HG03045 (cell line): ENCODE measurements around the gene CST6.

ENCODE experiments used
- ATAC-seq: cut with Tn5 transposase; IDR thresholded peaks from one replicate; pipeline ENCODE4 v1.9.1; 2021; ENCODE audit warnings: mild to moderate bottlenecking, moderate library complexity; ENCODE audit not compliant: unreplicated experiment

The CST6 gene

GRCh38 chr11:66011785-66012303 is at the start of gene CST6:
Gene CST6 (plus strand): TSS chr11:66012008. CDS start chr11:66012045, 37 bp downstream.
- ATAC-seq, result no peak

- no peak for ATAC-seq
Observed at GRCh38 chr11:65962141-65962564, 49.7 kb upstream of the CST6 start.

- no peak for ATAC-seq
Observed at GRCh38 chr11:65964906-65965305, 46.9 kb upstream of the CST6 start.

- ATAC-seq, result no peak
Observed at GRCh38 chr11:65965986-65966762, 45.6 kb upstream of the CST6 start.

GRCh38 chr11:65967329-65967934 is 44.4 kb upstream of the CST6 start:
- ATAC-seq, result no peak

- no peak for ATAC-seq
Observed at GRCh38 chr11:65968600-65969482, 43.0 kb upstream of the CST6 start.

- ATAC-seq, result no peak
Observed at GRCh38 chr11:65972116-65972515, 39.7 kb upstream of the CST6 start.

- ATAC-seq, result no peak
Observed at GRCh38 chr11:65973439-65974110, 38.2 kb upstream of the CST6 start.

GRCh38 chr11:65975771-65976170 is 36.0 kb upstream of the CST6 start:
- ATAC-seq, result no peak

- no peak for ATAC-seq
Observed at GRCh38 chr11:65976216-65977176, 35.3 kb upstream of the CST6 start.

GRCh38 chr11:65977621-65978390 is 34.0 kb upstream of the CST6 start:
- no peak for ATAC-seq

GRCh38 chr11:65978391-65979238 is 33.2 kb upstream of the CST6 start:
- ATAC-seq, result no peak

GRCh38 chr11:65979261-65979759 is 32.5 kb upstream of the CST6 start:
- ATAC-seq, result no peak

GRCh38 chr11:65981101-65981740 is 30.6 kb upstream of the CST6 start:
- ATAC-seq, result no peak

- ATAC-seq, result no peak
Observed at GRCh38 chr11:65981972-65982823, 29.6 kb upstream of the CST6 start.

GRCh38 chr11:65982824-65983588 is 28.8 kb upstream of the CST6 start:
- ATAC-seq, result no peak
